Lower lobe of right lung (tissue), 2 donors: ENCODE measurements around the gene SMIM28. TPM values are rescaled to one million over a fixed set of nuclear protein-coding genes. Genes with fewer than 3 reads are reported as not detected.

Experiments used
- ATAC-seq, 2 donors: fragments of 200-7000 bp; cut with Tn5 transposase; one replicate each; pipeline ENCODE4 v1.9.1; 2020 to 2022; ENCODE audit warnings: mild to moderate bottlenecking in 2 of 2, moderate library complexity in 2 of 2
- DNase-seq: peaks from one replicate; pipeline ENCODE4 v3.0.0-alpha.2; 2020
- H3K27ac ChIP-seq: fragments of 200-600 bp; one replicate; pipeline ENCODE4 v1.8.0; 2022
- H3K27me3 ChIP-seq: fragments of 200-600 bp; one replicate; pipeline ENCODE4 v1.8.0; 2022; ENCODE audit warnings: low read depth
- H3K36me3 ChIP-seq: fragments of 200-600 bp; one replicate; pipeline ENCODE4 v1.8.0; 2022; ENCODE audit warnings: mild to moderate bottlenecking
- H3K4me1 ChIP-seq: fragments of 200-600 bp; one replicate; pipeline ENCODE4 v1.8.0; 2022
- H3K4me3 ChIP-seq: fragments of 200-600 bp; one replicate; pipeline ENCODE4 v1.8.0; 2022; ENCODE audit warnings: mild to moderate bottlenecking
- H3K9me3 ChIP-seq: fragments of 200-600 bp; one replicate; pipeline ENCODE4 v1.8.0; 2022
- intact Hi-C: fragments of 100-400 bp; cut with DNase I; formaldehyde crosslinking; loops from one replicate; pipeline ENCODE4 v1.11.0; 2022
- total RNA-seq: library from RNA; stranded (reverse); fragmentation: NEBNext Ultra II Directional; extraction: Animal tissue kit (Norgen Biotek cat#: 25700); gene quantifications from one replicate; pipeline ENCODE4 v1.2.1, GENCODE V29; 2021
- TF ChIP-seq, protein P1 (sequence below): fragments of 200-600 bp; IDR thresholded peaks from one replicate; pipeline ENCODE4 v1.8.0; 2022; ENCODE audit warnings: antibody characterized with exemption, mild to moderate bottlenecking
- donor health status: DM: no; HTN: yes; CAD: no; lungs with severe emphysema.

SMIM28 gene
- total RNA-seq, 1 donor from 2014 or later, result not detected

DNA sequence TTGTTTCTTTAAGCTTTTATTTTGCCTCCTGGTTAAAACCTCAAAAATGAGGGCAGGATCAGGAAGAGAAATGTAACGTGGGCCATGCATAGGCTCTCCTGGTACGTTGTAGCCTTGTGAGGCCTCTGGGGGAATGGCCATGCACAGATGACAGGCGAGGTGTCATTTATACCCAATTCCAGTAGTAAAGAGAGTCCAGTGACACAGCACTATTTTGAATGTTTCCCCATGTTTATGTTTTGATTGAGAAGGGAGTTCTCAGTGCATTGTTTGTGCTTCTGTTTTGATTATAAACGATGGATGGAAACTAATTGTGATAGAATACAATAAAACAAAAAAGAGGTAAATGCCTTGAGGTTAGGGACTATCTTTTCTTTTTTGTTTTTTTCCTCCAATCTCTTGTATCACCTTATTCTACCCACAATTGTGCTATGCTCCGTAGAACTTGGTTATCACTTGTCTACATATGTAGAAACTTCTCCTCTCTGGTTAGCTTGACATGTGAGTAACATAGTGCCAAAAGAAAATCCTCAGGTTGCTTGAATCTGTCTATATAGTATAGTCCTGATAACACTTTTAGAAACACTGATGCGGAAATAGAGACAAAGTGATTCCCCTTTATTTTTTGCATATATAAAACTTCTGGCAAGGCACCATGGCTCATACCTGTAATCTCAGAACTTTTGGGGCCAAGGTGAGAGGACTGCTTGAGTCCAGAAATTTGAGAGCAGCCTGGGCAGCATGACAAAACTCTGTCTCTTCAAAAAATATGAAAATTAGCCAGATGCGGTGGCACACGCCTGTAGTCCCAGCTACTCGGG is 6.9 kb upstream of the SMIM28 start:
- Histone ChIP-seq H3K36me3 (no peaks in the 10 kb centered on the region), H3K4me1 (no peaks in the 10 kb centered on the region), H3K27ac (no peak overlapping the region), H3K27me3 (no peaks in the 10 kb centered on the region), H3K4me3 (no peak overlapping the region), H3K9me3 (no peaks in the 10 kb centered on the region)
- TF ChIP-seq, protein P1, sequence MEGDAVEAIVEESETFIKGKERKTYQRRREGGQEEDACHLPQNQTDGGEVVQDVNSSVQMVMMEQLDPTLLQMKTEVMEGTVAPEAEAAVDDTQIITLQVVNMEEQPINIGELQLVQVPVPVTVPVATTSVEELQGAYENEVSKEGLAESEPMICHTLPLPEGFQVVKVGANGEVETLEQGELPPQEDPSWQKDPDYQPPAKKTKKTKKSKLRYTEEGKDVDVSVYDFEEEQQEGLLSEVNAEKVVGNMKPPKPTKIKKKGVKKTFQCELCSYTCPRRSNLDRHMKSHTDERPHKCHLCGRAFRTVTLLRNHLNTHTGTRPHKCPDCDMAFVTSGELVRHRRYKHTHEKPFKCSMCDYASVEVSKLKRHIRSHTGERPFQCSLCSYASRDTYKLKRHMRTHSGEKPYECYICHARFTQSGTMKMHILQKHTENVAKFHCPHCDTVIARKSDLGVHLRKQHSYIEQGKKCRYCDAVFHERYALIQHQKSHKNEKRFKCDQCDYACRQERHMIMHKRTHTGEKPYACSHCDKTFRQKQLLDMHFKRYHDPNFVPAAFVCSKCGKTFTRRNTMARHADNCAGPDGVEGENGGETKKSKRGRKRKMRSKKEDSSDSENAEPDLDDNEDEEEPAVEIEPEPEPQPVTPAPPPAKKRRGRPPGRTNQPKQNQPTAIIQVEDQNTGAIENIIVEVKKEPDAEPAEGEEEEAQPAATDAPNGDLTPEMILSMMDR, result no peak
- intact Hi-C loops, result no loop called here
- ATAC-seq (no peak), DNase-seq (no peak)

DNA sequence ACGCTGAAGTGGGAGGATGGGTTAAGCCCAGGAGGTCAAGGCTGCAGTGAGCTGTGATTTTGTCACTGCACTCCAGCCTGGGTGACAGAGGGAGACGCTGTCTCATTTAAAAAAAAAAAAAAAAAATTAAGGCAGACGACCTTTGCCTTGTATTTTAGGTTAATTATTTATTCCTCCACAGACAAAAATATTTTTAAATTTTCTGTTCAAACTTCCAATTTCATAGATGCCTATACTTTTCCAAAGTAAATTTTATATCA is 6.3 kb upstream of the SMIM28 start:
- intact Hi-C loops, result no loop called here
- no peak overlapping the region for H3K27ac ChIP-seq

DNA sequence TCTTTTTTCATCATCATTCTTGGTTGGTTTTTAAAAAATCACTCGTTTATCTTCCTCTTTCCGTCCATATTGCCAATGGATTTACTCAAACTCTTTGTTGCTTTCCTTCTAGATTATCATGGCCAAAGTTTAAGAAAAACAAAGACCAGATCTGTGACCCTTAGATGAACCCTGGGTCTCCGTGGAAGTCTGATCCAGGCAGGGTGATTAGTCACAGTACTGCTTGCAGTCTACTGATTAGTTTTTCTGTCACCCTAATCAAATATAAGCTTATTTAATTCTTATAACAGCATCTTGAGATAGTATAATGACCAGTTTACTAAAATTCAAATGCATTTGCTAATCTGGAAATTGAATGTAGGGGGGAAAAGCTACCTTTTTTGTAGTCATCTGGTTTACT is 6.0 kb upstream of the SMIM28 start:
- Histone ChIP-seq H3K4me1 (no peaks in the 10 kb centered on the region), H3K9me3 (no peaks in the 10 kb centered on the region), H3K27me3 (no peaks in the 10 kb centered on the region), H3K36me3 (no peaks in the 10 kb centered on the region), H3K4me3 (no peak overlapping the region), H3K27ac (no peak overlapping the region)
- no peak for ATAC-seq
- no peak for DNase-seq
- TF ChIP-seq, protein P1, result no peak
- intact Hi-C loops, result no loop called here

More for the DNA sequence above, 6.3 kb upstream of the SMIM28 start:
- TF ChIP-seq, protein P1, result no peak
- no peaks in the 10 kb centered on the region for H3K27me3 ChIP-seq
- ATAC-seq (no peak), DNase-seq (no peak)
- no peaks in the 10 kb centered on the region for H3K4me1 ChIP-seq
- H3K9me3 ChIP-seq, result no peaks in the 10 kb centered on the region
- no peaks in the 10 kb centered on the region for H3K36me3 ChIP-seq
- H3K4me3 ChIP-seq, result no peak overlapping the region

DNA sequence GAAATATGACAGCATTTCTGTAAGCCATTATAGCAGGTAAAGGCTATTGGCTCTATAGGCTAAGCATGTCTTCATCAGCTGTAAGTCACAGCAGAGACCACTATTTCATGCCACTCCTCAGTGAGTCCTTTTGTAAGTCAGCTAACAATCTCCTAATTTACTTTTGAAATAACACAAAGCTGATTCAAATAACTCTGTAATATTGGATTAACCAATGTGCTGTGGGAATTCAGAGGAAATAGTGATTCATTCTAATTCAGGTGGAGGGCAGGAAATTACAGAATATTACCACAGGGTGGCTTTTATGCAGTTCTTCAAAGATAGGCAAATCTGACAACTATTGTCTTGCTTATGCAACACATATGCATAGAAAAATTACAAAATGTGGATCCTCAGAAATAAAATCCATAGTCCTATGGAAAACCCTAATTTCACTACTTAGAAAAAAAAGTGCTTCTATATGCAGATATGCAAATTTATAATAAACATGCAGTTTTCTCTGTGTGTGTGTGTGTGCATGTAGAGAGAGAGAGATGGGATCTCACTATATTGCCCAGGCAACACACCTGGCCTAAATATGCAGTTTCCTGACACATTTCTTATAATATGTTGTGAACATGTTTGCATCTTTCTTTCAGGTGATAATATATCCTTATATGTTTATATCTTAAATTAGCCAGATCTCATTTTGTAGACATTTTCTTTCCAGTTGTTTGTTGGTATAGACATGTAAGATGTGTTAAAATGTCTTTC is 4.8 kb upstream of the SMIM28 start:
- no peaks in the 10 kb centered on the region for H3K27me3 ChIP-seq
- H3K36me3 ChIP-seq, result no peaks in the 10 kb centered on the region
- no peaks in the 10 kb centered on the region for H3K4me1 ChIP-seq
- no peak overlapping the region for H3K27ac ChIP-seq
- DNase-seq (no peak), ATAC-seq (no peak)
- H3K4me3 ChIP-seq, result no peak overlapping the region
- TF ChIP-seq, protein P1, result no peak
- no peaks in the 10 kb centered on the region for H3K9me3 ChIP-seq
- intact Hi-C loops, result no loop called here

DNA sequence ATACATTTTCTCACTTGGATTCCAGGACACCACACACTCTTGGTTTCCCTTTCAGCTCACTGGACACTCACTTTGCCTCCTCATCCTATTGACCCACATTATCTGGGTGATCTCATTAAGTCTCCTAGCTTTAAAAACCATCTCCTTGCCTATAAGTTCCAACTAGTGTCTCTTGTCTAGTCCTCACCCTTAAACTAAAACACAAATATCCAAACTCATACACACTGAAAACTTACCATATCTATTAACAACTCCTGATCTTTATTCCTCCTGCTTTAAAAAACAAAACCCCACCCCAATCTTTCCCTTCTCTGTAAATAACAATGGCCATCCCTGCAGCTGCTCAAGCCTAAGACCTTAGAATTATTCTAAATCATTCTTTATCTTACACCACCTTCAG is 3.5 kb upstream of the SMIM28 start:
- TF ChIP-seq, protein P1, result no peak
- no peak for DNase-seq
- intact Hi-C loops, result no loop called here
- Histone ChIP-seq H3K27ac (no peak overlapping the region), H3K4me1 (no peaks in the 10 kb centered on the region), H3K36me3 (no peaks in the 10 kb centered on the region), H3K27me3 (no peaks in the 10 kb centered on the region), H3K4me3 (no peak overlapping the region), H3K9me3 (no peaks in the 10 kb centered on the region)
- ATAC-seq, result no peak
